Body of pancreas (tissue), 4 donors: ENCODE measurements around the gene ACAD8. TPM values are rescaled to one million over a fixed set of nuclear protein-coding genes. Genes with fewer than 3 reads are reported as not detected.

Source experiments
- ATAC-seq: fragments of 150-250 bp; one replicate; pipeline ENCODE4 v1.9.1; 2016
- DNase-seq, 4 donors: peaks; one replicate each; pipeline ENCODE4 v3.0.0-alpha.2; 2019
- H3K27ac ChIP-seq, 4 donors: fragments of 200-600 bp; sonication (generic); 1 replicate in 3 of 4; 2 replicates in 1 of 4; pipeline versions ENCODE4 v1.5.1 to v1.6.1; 2016 to 2019; ENCODE audit warnings: mild to moderate bottlenecking in 1 of 4, mixed read lengths in 1 of 4, moderate library complexity in 1 of 4
- H3K27me3 ChIP-seq, 2 donors: fragments of 200-600 bp; sonication (generic); one replicate each; pipeline ENCODE4 v1.6.0; 2016; ENCODE audit warnings: mild to moderate bottlenecking in 1 of 2
- H3K36me3 ChIP-seq, 2 donors: fragments of 200-600 bp; sonication (generic); replicated peaks in 1 of 2; 2 replicates each; pipeline ENCODE4 v1.5.1; 2016; ENCODE audit warnings: low read depth in 2 of 2; ENCODE audit not compliant: insufficient read depth in 1 of 2
- H3K4me1 ChIP-seq: fragments of 200-600 bp; sonication (generic); one replicate; pipeline ENCODE4 v1.6.0; 2016
- H3K4me3 ChIP-seq, 2 donors: fragments of 200-600 bp; sonication (generic); 1 replicate in 1 of 2; 2 replicates in 1 of 2; pipeline ENCODE4 v1.5.1; 2016 to 2019
- H3K9me3 ChIP-seq, 3 donors: fragments of 200-600 bp; sonication (generic); 1 replicate in 2 of 3; 2 replicates in 1 of 3; pipeline ENCODE4 v1.5.1; 2016
- POLR2A ChIP-seq, 3 donors: fragments of 450-650 bp; IDR thresholded peaks; one replicate each; pipeline ENCODE4 v1.6.1; 2016; ENCODE audit warnings: antibody characterized with exemption in 3 of 3, mild to moderate bottlenecking in 2 of 3
- WGBS, 2 donors: methylation state at CpG; one replicate each; pipeline ENCODE4 v1.1.5; 2017; 5-methylcytosine and 5-hydroxymethylcytosine counted together
- intact Hi-C: fragments of 100-400 bp; cut with DNase I; formaldehyde crosslinking; loops from one replicate; pipeline ENCODE4 v1.15.1; 2023
- total RNA-seq, 2 donors: library from RNA; depleted of rRNA; stranded (reverse); fragments of >200 nt; gene quantifications; one replicate each; pipeline ENCODE4 v1.1.0, GENCODE V29; 2016
- TF ChIP-seq, protein P1 (sequence below), 7 experiments: fragments of 450-650 bp in 4 of 7; fragments of 200-600 bp in 3 of 7; sonication (generic) in 3 of 7; IDR thresholded peaks; one replicate each; pipeline ENCODE4 v1.5.1; 2016 to 2019; ENCODE audit warnings: antibody characterized with exemption in 7 of 7

The ACAD8 gene
- total RNA-seq, 2 donors from 2014 or later: 30.9 to 39.2 TPM

DNA sequence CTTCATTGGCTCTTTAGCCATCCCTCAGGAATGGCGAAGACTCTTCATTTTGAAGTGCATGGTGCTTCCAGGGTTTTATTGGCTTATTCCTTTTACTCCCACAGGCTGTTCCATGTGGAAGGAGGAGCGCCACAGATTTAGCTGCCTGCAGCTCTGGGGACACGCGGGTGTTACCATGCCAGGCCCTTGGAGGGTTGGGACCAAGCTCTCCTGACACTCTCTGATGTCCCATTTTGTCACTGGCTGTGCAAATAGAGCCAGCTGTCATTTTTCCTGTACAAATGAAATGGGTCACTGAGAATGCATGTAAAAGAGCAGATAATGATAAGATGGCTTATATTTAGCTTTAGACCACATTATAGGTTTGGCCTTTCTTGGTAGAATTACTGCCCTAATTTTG lies 9.5 kb upstream of the ACAD8 start:
- H3K36me3 ChIP-seq: peaks cover 0 to 15% of the 10 kb centered on the region in 2 donors

DNA sequence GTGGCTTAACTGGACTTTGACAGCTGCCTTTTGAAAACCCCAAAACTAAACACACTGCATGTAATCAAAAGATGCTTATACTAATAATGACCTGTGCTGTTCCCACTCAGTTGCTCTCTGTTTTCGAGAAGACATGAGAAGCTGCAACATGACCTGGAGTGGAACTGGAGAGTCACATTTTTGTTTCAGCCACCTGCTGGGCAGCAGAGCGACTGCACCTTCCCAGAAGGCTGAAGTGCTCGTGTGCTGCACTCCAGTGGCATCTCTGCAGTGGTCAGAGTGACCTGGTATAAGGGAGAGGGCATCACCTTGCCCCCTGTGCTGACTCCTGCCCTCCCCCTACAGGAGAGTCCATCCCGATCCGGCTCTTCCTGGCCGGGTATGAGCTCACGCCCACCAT lies 8.8 kb upstream of the ACAD8 start:
- H3K4me3 ChIP-seq: no peak overlapping the region
- peak in 1 of 4 donors; percentile 16 for DNase-seq
- H3K27ac ChIP-seq: no peak overlapping the region
- TF ChIP-seq POLR2A (IDR thresholded peaks at IDR 0.05): no peak
- TF ChIP-seq, protein P1, sequence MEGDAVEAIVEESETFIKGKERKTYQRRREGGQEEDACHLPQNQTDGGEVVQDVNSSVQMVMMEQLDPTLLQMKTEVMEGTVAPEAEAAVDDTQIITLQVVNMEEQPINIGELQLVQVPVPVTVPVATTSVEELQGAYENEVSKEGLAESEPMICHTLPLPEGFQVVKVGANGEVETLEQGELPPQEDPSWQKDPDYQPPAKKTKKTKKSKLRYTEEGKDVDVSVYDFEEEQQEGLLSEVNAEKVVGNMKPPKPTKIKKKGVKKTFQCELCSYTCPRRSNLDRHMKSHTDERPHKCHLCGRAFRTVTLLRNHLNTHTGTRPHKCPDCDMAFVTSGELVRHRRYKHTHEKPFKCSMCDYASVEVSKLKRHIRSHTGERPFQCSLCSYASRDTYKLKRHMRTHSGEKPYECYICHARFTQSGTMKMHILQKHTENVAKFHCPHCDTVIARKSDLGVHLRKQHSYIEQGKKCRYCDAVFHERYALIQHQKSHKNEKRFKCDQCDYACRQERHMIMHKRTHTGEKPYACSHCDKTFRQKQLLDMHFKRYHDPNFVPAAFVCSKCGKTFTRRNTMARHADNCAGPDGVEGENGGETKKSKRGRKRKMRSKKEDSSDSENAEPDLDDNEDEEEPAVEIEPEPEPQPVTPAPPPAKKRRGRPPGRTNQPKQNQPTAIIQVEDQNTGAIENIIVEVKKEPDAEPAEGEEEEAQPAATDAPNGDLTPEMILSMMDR (IDR thresholded peaks at IDR 0.05): peak in 5 of 7 experiments; percentile 13 to 37 (median 32)
- H3K4me1 ChIP-seq: no peaks in the 10 kb centered on the region
- whole genome bisulfite sequencing, 2 donors: 55 to 56% methylated on average over 4 to 7 of the region's 7 CpGs
- H3K27me3 ChIP-seq: no peaks in the 10 kb centered on the region
- peaks cover 0 to 15% of the 10 kb centered on the region in 2 donors for H3K36me3 ChIP-seq
- ATAC-seq: peak; percentile 39
- intact Hi-C loops: no loop called here
- no peaks in the 10 kb centered on the region for H3K9me3 ChIP-seq

More for the DNA sequence above, 9.5 kb upstream of the ACAD8 start:
- H3K9me3 ChIP-seq: no peaks in the 10 kb centered on the region
- peak in 1 of 4 donors; percentile 26 for DNase-seq
- WGBS, 2 donors: 82% methylated on average over 4 of the region's 4 CpGs
- ATAC-seq: no peak
- intact Hi-C loops: no loop called here
- TF ChIP-seq POLR2A (IDR thresholded peaks at IDR 0.05): no peak
- TF ChIP-seq, protein P1 (IDR thresholded peaks at IDR 0.05): no peak
- H3K27ac ChIP-seq: no peak overlapping the region
- no peaks in the 10 kb centered on the region for H3K4me1 ChIP-seq
- no peaks in the 10 kb centered on the region for H3K27me3 ChIP-seq
- no peak overlapping the region for H3K4me3 ChIP-seq

DNA sequence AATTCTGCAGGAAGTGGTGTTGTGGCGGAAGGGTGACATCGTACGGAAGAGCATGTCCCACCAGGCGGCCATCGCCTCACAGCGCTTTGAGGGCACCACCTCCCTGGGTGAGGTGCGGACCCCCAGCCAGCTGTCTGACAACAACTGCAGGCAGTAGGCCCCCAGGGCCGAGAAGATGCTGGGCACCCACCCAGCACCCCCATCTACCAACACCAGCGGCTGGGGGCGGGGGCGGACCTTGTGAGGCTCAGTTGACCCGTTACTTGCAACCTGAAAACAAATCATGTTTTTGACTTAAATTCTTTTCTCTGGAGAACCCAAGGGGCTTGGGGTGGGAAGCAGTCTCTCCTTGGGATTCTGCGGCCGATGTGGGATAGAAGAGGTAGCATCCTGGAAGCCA lies 7.9 kb upstream of the ACAD8 start:
- WGBS, 2 donors: 93 to 95% methylated on average over 10 to 14 of the region's 14 CpGs
- Histone ChIP-seq H3K27ac (no peak overlapping the region), H3K9me3 (no peaks in the 10 kb centered on the region), H3K4me3 (no peak overlapping the region), H3K4me1 (no peaks in the 10 kb centered on the region), H3K27me3 (no peaks in the 10 kb centered on the region), H3K36me3 (peaks cover 0 to 16% of the 10 kb centered on the region in 2 donors)
- no peak for DNase-seq
- ATAC-seq: no peak
- no peak for TF ChIP-seq POLR2A (IDR thresholded peaks at IDR 0.05)
- TF ChIP-seq, protein P1 (IDR thresholded peaks at IDR 0.05): no peak
- intact Hi-C loops: no loop called here

DNA sequence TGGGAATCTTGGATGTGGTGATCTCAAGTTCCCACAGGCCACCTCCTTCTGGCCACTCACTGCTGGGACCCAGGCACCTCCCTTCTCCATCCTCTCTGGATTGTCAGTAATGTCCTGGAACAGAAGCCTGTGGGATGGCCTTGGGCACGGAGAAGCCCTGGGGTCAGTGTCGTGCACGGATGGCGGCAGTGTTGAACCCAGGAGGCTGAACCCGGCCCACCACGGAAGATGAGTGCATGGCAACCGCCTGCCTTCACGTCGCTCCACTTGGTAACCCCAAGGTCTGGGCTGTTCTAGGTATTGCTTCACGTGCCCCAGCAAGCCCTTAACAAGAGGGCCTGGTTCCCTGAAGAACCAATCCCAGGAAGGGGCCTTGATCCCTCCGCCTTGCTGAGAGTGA lies 7.3 kb upstream of the ACAD8 start:
- WGBS, 2 donors: 88 to 96% methylated on average over 7 to 9 of the region's 11 CpGs
- Histone ChIP-seq H3K9me3 (no peaks in the 10 kb centered on the region), H3K36me3 (peaks cover 0 to 16% of the 10 kb centered on the region in 2 donors), H3K4me3 (no peak overlapping the region), H3K27ac (no peak overlapping the region), H3K4me1 (no peaks in the 10 kb centered on the region), H3K27me3 (no peaks in the 10 kb centered on the region)
- TF ChIP-seq POLR2A (IDR thresholded peaks at IDR 0.05): no peak
- TF ChIP-seq, protein P1 (IDR thresholded peaks at IDR 0.05): no peak
- DNase-seq: no peak
- ATAC-seq: no peak
- intact Hi-C loops: no loop called here

DNA sequence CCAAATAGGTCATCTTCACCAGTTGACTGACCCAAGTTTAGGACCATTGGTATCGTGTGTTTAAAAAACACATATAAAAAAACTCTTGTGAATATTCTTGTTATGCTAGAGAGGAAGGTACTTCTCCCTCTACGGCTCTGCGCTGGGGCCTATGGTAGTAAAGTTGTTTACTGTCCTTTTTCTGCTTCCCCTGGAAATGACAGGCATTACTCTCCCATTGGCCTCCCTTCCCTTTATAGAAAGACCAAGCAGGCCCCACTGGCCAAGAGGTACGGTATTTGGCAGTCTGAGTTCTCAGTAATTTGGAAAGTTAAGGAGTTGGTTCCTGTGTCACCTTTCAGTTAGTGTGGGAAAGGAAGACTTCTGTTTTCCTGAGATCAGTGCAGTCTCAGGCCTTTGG lies 6.7 kb upstream of the ACAD8 start:
- Histone ChIP-seq H3K4me1 (peaks cover under 1% of the 10 kb centered on the region), H3K27me3 (no peaks in the 10 kb centered on the region), H3K27ac (no peak overlapping the region), H3K36me3 (peaks cover 0 to 16% of the 10 kb centered on the region in 2 donors), H3K4me3 (no peak overlapping the region), H3K9me3 (no peaks in the 10 kb centered on the region)
- 83 to 90% methylated on average over 4 of the region's 4 CpGs for WGBS, 2 donors
- TF ChIP-seq, protein P1 (IDR thresholded peaks at IDR 0.05): no peak
- no peak for TF ChIP-seq POLR2A (IDR thresholded peaks at IDR 0.05)
- no peak for ATAC-seq
- no peak for DNase-seq
- intact Hi-C loops: no loop called here
